ENCODE results near the gene ZNF76.

DNA sequence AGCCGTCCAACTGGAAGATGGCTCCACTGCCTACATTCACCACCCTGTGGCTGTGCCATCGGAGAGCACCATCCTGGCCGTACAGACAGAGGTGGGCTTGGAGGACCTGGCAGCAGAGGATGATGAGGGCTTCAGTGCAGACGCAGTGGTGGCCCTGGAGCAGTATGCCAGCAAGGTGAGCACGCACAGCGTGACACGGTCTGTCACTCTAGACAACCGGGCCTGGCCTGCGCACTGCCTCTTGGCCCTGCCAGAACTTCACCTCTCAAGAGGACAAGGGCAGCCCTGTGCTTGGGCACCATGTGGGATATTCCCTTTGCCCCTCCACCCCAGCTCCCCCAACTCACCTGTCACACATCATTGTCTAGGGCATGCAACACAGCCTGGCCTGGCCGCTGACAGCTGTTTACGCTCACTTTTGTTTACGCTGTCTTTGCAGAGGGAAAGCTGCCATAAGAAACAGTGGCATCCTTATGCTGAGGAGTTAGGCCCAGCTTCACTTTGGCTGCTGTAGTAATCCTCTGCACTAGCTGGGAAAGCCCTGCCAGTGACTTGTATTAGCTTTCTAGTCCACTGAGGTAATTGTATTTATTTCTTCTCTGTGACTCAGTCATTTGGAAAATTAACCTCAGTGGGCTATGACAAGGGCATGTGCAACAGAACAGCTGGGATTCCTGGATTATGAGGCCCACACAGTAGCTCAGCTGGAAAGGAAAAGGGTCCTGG lies 28.3 kb downstream of the ZNF76 start:
- TF ChIP-seq POLR2A (IDR thresholded peaks at IDR 0.05; ENCODE audit: low read length), result no peak
- no peak for TF ChIP-seq GATA1 (IDR thresholded peaks at IDR 0.05; ENCODE audit: low read depth, low read length)
